K562 (cell line): ENCODE data around the gene HIPK1. TPM values are rescaled to one million over a fixed set of nuclear protein-coding genes. Genes with fewer than 3 reads are reported as not detected.

Source experiments
- ARID2 ChIP-seq: fragments of 450-650 bp; IDR thresholded peaks from 2 replicates; pipeline ENCODE4 v1.6.1; 2017; ENCODE audit warnings: antibody characterized with exemption, mild to moderate bottlenecking
- ARID3A ChIP-seq: IDR thresholded peaks from 2 replicates; pipeline ENCODE4 v1.6.1; 2012; ENCODE audit warnings: low read depth, low read length, improper control_type of control experiment, borderline replicate concordance
- EHMT2 ChIP-seq: fragments of 450-650 bp; IDR thresholded peaks from 2 replicates; pipeline ENCODE4 v1.6.1; 2018; ENCODE audit warnings: antibody characterized with exemption
- FOSL1 ChIP-seq: fragments of 200-800 bp; sonication (Bioruptor generic); conservative IDR thresholded peaks from 2 replicates; pipeline ENCODE4 v1.6.1; 2016; ENCODE audit warnings: missing genetic modification characterization, missing compliant biosample characterization
- FOXO4 ChIP-seq: fragments of 450-650 bp; formaldehyde crosslinking; IDR thresholded peaks from 2 replicates; pipeline ENCODE4 v1.4.0; 2020; ENCODE audit warnings: mild to moderate bottlenecking, moderate library complexity
- FUS ChIP-seq: fragments of 200-400 bp; formaldehyde crosslinking; optimal IDR thresholded peaks from 2 replicates; pipeline ENCODE3; 2017; ENCODE audit warnings: low read depth, low read length
- HDAC3 ChIP-seq: fragments of 450-650 bp; IDR thresholded peaks from 2 replicates; pipeline ENCODE4 v1.6.1; 2018; ENCODE audit warnings: borderline replicate concordance, mild to moderate bottlenecking, moderate library complexity; ENCODE audit not compliant: partially characterized antibody
- PHF21A ChIP-seq: fragments of 450-650 bp; IDR thresholded peaks from 2 replicates; pipeline ENCODE4 v1.6.1; 2017; ENCODE audit warnings: low read depth, borderline replicate concordance
- PKNOX1 ChIP-seq: fragments of 450-650 bp; IDR thresholded peaks from 2 replicates; pipeline ENCODE4 v1.6.1; 2016
- POLR3G ChIP-seq: IDR thresholded peaks from 2 replicates; pipeline ENCODE4 v1.6.1; 2011; ENCODE audit not compliant: insufficient read length, insufficient replicate concordance; ENCODE audit errors: extremely low read depth
- RHOXF2B ChIP-seq: fragments of 250-450 bp; sonication (Bioruptor Pico); conservative IDR thresholded peaks from 2 replicates; pipeline ENCODE4 v1.5.1; 2021
- SFPQ ChIP-seq: fragments of 200-400 bp; formaldehyde crosslinking; IDR thresholded peaks from 2 replicates; pipeline ENCODE4 v1.6.1; 2017; ENCODE audit warnings: mild to moderate bottlenecking, low read depth, low read length, moderate library complexity
- TAF7 ChIP-seq: fragments of 450-650 bp; IDR thresholded peaks from 2 replicates; pipeline ENCODE4 v1.6.1; 2016; ENCODE audit warnings: missing genetic modification characterization, missing compliant biosample characterization
- THRB ChIP-seq: fragments of 450-650 bp; formaldehyde crosslinking; conservative IDR thresholded peaks from 2 replicates; pipeline ENCODE4 v1.4.0; 2022; ENCODE audit warnings: mild to moderate bottlenecking, missing genetic modification characterization
- XRCC5 ChIP-seq: fragments of 200-400 bp; formaldehyde crosslinking; IDR thresholded peaks from 2 replicates; pipeline ENCODE4 v1.6.1; 2017; ENCODE audit warnings: low read depth, mild to moderate bottlenecking, low read length
- ZBTB7A ChIP-seq: IDR thresholded peaks from 2 replicates; pipeline ENCODE4 v1.6.1; 2011; ENCODE audit warnings: low read depth, mild to moderate bottlenecking, low read length, moderate library complexity, borderline replicate concordance; ENCODE audit not compliant: control insufficient read depth
- ZNF280B ChIP-seq: fragments of 250-450 bp; sonication (Bioruptor Pico); IDR thresholded peaks from 2 replicates; pipeline ENCODE4 v1.5.1; 2021; ENCODE audit warnings: mild to moderate bottlenecking
- polyA plus RNA-seq, 8 experiments: library from polyadenylated mRNA; depleted of rRNA in 4 of 8; stranded (reverse) in 5 of 8; unstranded in 3 of 8; fragments of >200 nt; fragmentation: Nextera tagmentation in 2 of 8; fragmentation: Illumina TruSeq in 1 of 8; extraction: Ambion mirVana in 2 of 8; extraction: Trizol in 1 of 8; gene quantifications; 2 replicates each; pipeline versions ENCODE4 v1.2.1 to v1.2.3, GENCODE V29; 2011 to 2014; ENCODE audit warnings: inconsistent platforms in 1 of 8, missing spikeins in 1 of 8
- total RNA-seq, 7 experiments: library from RNA; depleted of rRNA in 6 of 7; stranded (reverse); fragments of >200 nt in 6 of 7; fragmentation: Illumina TruSeq in 2 of 7; extraction: Trizol in 2 of 7; gene quantifications; 2 replicates each; pipeline versions ENCODE4 v1.2.1 to v1.2.3, GENCODE V29; 2011 to 2021; ENCODE audit warnings: low replicate concordance in 1 of 7

The HIPK1 gene
- total and polyA plus RNA-seq, 9 of the 15 experiments (the other 6 are each of a cell fraction or from before 2014, with no cell fraction given), result 10.0 to 57.9 (median 29.6) TPM

- TF ChIP-seq SFPQ, result no peak
- TF ChIP-seq TAF7, result no peak
- TF ChIP-seq FUS, result no peak
- no peak for TF ChIP-seq HDAC3
- 0 out of 2 replicates have a peak, but pooled peaks have one; percentile 40 for TF ChIP-seq EHMT2
- peak; percentile 45; the same call in 1 of the 2 replicates for TF ChIP-seq ARID2
- TF ChIP-seq RHOXF2B (CRISPR knock-in tag), result no peak
- 0 out of 2 replicates have a peak, but pooled peaks have one; percentile 7 for TF ChIP-seq PKNOX1
- TF ChIP-seq ZNF280B (CRISPR knock-in tag), result no peak
- TF ChIP-seq POLR3G, result no peak
- peak; percentile 30; the same call in 1 of the 2 replicates for TF ChIP-seq ARID3A
- TF ChIP-seq ZBTB7A, result peak; percentile 59; the same call in 1 of the 2 replicates
- no peak for TF ChIP-seq FOXO4
- TF ChIP-seq THRB (CRISPR knock-in tag), result 0 out of 2 replicates have a peak, but pooled peaks have one; percentile 35
- TF ChIP-seq FOSL1 (tag), result 0 out of 2 replicates have a peak, but pooled peaks have one; percentile 20
- no peak for TF ChIP-seq PHF21A
- TF ChIP-seq XRCC5, result 0 out of 2 replicates have a peak, but pooled peaks have one; percentile 22
Measured at GRCh38 chr1:113978863-113979702, 50.0 kb downstream of the HIPK1 start, which contains the start of gene OLFML3 (continued).
